Measurements from ENCODE around the gene FTH1. TPM values are rescaled to one million over a fixed set of nuclear protein-coding genes. Genes with fewer than 3 reads are reported as not detected.

The FTH1 gene
- total and polyA plus RNA-seq, 2 of the 8 experiments (the other 6 are each of a cell fraction or from before 2014, with no cell fraction given): 1,153 to 1,461 TPM

GRCh38 chr11:61960532-61960931, 6.9 kb downstream of the FTH1 start:
- Histone ChIP-seq H3K23me2 (ENCODE audit: low read depth, low read length) (peaks cover 2% of the 10 kb centered on the region; the same call in 1 of the 2 replicates), H2BK12ac (ENCODE audit: low read depth, low read length) (no peak overlapping the region)
- POLR2A ChIA-PET (ENCODE audit: partially characterized antibody): interaction anchor here (0.8 to 25.7 kb wide), 6 partner anchors 1 to 88 kb away, joined by 3 to 458 read pairs (median 10); partner anchors contain the start of genes BEST1 and FTH1
- TF ChIP-seq FOSL1 (IDR thresholded peaks at IDR 0.05; ENCODE audit: insufficient read depth, low read depth, low read length) (no peak), EGR1 (IDR thresholded peaks at IDR 0.05; ENCODE audit: borderline replicate concordance, low read depth, low read length) (no peak), ATF3 (IDR thresholded peaks at IDR 0.05; ENCODE audit: insufficient read depth, low read depth, low read length) (no peak), GABPA (IDR thresholded peaks at IDR 0.05; ENCODE audit: borderline replicate concordance, insufficient read depth, low read length) (no peak), CTCF (IDR thresholded peaks at IDR 0.05; ENCODE audit: control extremely low read depth in 1 of 3, insufficient read depth in 1 of 3, low read depth in 1 of 3, low read length in 3 of 3) (no peak), SRF (IDR thresholded peaks at IDR 0.05; ENCODE audit: low read depth, low read length) (no peak), BRCA1 (IDR thresholded peaks at IDR 0.05; ENCODE audit: low read depth, low read length) (no peak), RNF2 (IDR thresholded peaks at IDR 0.05; ENCODE audit: borderline replicate concordance, low read depth, low read length, missing control alignments, poor library complexity, severe bottlenecking) (no peak), BCL11A (IDR thresholded peaks at IDR 0.05; ENCODE audit: low read depth in 2 of 2, low read length in 2 of 2) (no peak), CREB1 (IDR thresholded peaks at IDR 0.05) (no peak)

More at GRCh38 chr11:61960532-61960931, 6.9 kb downstream of the FTH1 start:
- Histone ChIP-seq H4K8ac (ENCODE audit: extremely low read depth, insufficient read depth, low read length) (no peak overlapping the region), H3K79me1 (ENCODE audit: low read depth, low read length) (peaks cover 2% of the 10 kb centered on the region), H3K56ac (replicated peaks; ENCODE audit: insufficient read length, low read depth, low read length) (no peak overlapping the region), H3K14ac (ENCODE audit: insufficient read length) (no peak overlapping the region), H4K20me1 (replicated peaks in 1 of 2; ENCODE audit: control insufficient read depth in 1 of 2, insufficient read depth in 2 of 2, low read length in 2 of 2) (peaks cover 0 to 10% of the 10 kb centered on the region in 2 experiments), H2BK20ac (ENCODE audit: low read length) (no peak overlapping the region), H3K4me1 (replicated peaks in 1 of 4; ENCODE audit: control insufficient read depth in 3 of 4, insufficient read depth in 4 of 4, low read length in 3 of 4) (no peaks in the 10 kb centered on the region), H2AK5ac (ENCODE audit: low read depth, low read length) (no peak overlapping the region), H3K27me3 (replicated peaks in 1 of 4; ENCODE audit: control insufficient read depth in 3 of 4, extremely low read depth in 1 of 4, insufficient read depth in 3 of 4, low read length in 3 of 4) (peaks cover 0 to 2% (median 0%) of the 10 kb centered on the region in 4 experiments; a peak in 2 of 7 replicates), H3K79me2 (ENCODE audit: control insufficient read depth in 1 of 2, insufficient read depth in 2 of 2, low read length in 2 of 2) (peaks cover 3 to 7% of the 10 kb centered on the region in 2 experiments; a peak in 3 of 4 replicates), H3K27ac (ENCODE audit: low read depth, low read length) (no peak overlapping the region), H2BK15ac (ENCODE audit: low read length) (no peak overlapping the region), H2BK120ac (replicated peaks; ENCODE audit: low read depth, low read length) (no peak overlapping the region), H3K4ac (replicated peaks; ENCODE audit: insufficient read length, low read depth, low read length) (no peak overlapping the region), H2BK5ac (ENCODE audit: low read depth, low read length) (no peak overlapping the region), H4K5ac (ENCODE audit: insufficient read length, low read depth, low read length) (no peak overlapping the region), H4K91ac (replicated peaks; ENCODE audit: insufficient read length, low read length) (no peak overlapping the region), H3K4me2 (ENCODE audit: insufficient read depth in 1 of 2, low read depth in 2 of 2, low read length in 2 of 2) (no peak overlapping the region), H3K36me3 (ENCODE audit: control insufficient read depth in 2 of 4, insufficient read depth in 4 of 4, low read length in 3 of 4) (peaks cover 14 to 28% (median 26%) of the 10 kb centered on the region in 4 experiments; a peak in 7 of 8 replicates), H2AFZ (ENCODE audit: low read length) (no peak overlapping the region), H3K18ac (ENCODE audit: extremely low read depth, low read length) (no peak overlapping the region), H3K23ac (ENCODE audit: insufficient read length) (no peak overlapping the region), H3K9me3 (ENCODE audit: insufficient read depth in 2 of 2, low read depth in 1 of 2, low read length in 1 of 2) (no peaks in the 10 kb centered on the region), H3K9ac (replicated peaks in 1 of 4; ENCODE audit: extremely low read depth in 1 of 4, low read depth in 3 of 4, low read length in 3 of 4) (no peak overlapping the region), H3K4me3 (ENCODE audit: extremely low read depth in 1 of 4, insufficient read depth in 2 of 4, low read depth in 3 of 4, low read length in 4 of 4) (no peak overlapping the region)
- CTCF ChIA-PET (ENCODE audit: partially characterized antibody): interaction anchor here (1.0 to 6.0 kb wide), 8 partner anchors 13 to 148 kb away, joined by 3 to 38 read pairs (median 11); no protein-coding TSS in a partner anchor
- FAIRE-seq (no peak), DNase-seq (ENCODE audit: low read depth in 1 of 2, low spot score in 2 of 2) (no peak)
- 77% methylated on average over 3 of the region's 3 CpGs; no CpG with 5 or more reads in 1 of the 2 experiments for WGBS, 2 experiments (ENCODE audit: extremely low coverage in 1 of 2, insufficient coverage in 1 of 2, insufficient read length in 1 of 2, insufficient replicate concordance in 2 of 2, low coverage in 1 of 2, low lambda C conversion rate in 2 of 2, missing lambda C conversion rate in 1 of 2)

Data from H1 (cell line).